K562 (cell line): ENCODE measurements around the gene MPND. TPM values are rescaled to one million over a fixed set of nuclear protein-coding genes. Genes with fewer than 3 reads are reported as not detected.

Experiments used
- CBFA2T2 ChIP-seq: fragments of 450-650 bp; conservative IDR thresholded peaks from 2 replicates; pipeline ENCODE4 v1.6.1; 2017; ENCODE audit warnings: mild to moderate bottlenecking
- EZH2 ChIP-seq: IDR thresholded peaks from 2 replicates; pipeline ENCODE4 v1.6.1; 2012; ENCODE audit warnings: low read depth, mild to moderate bottlenecking, inconsistent platforms, low read length, borderline replicate concordance
- GTF2E2 ChIP-seq: fragments of 200-800 bp; sonication (Bioruptor generic); IDR thresholded peaks from 2 replicates; pipeline ENCODE4 v1.6.1; 2016; ENCODE audit warnings: missing genetic modification characterization, missing compliant biosample characterization
- NR2C2 ChIP-seq, 2 experiments: fragments of 200-800 bp in 1 of 2; sonication (Bioruptor generic) in 1 of 2; sonication (generic) in 1 of 2; formaldehyde crosslinking in 1 of 2; IDR thresholded peaks; 2 replicates each; pipeline versions ENCODE4 v1.6.1 to v1.8.0; 2016 to 2022; ENCODE audit warnings: mild to moderate bottlenecking in 1 of 2, missing compliant biosample characterization in 1 of 2, missing genetic modification characterization in 1 of 2, missing genetic modification reagents in 1 of 2
- PCBP2 ChIP-seq: fragments of 200-400 bp; formaldehyde crosslinking; IDR thresholded peaks from 2 replicates; pipeline ENCODE4 v1.6.1; 2018; ENCODE audit warnings: low read length, low read depth, mild to moderate bottlenecking, moderate library complexity; ENCODE audit not compliant: poor library complexity, severe bottlenecking
- PHF21A ChIP-seq: fragments of 450-650 bp; IDR thresholded peaks from 2 replicates; pipeline ENCODE4 v1.6.1; 2017; ENCODE audit warnings: low read depth, borderline replicate concordance
- RBM15 ChIP-seq: fragments of 200-400 bp; formaldehyde crosslinking; IDR thresholded peaks from 2 replicates; pipeline ENCODE4 v1.6.1; 2018; ENCODE audit warnings: mild to moderate bottlenecking, low read length, moderate library complexity; ENCODE audit not compliant: insufficient read depth
- RNF219 ChIP-seq: fragments of 250-450 bp; sonication (Bioruptor Pico); IDR thresholded peaks from 2 replicates; pipeline ENCODE4 v1.5.0; 2022; ENCODE audit warnings: mild to moderate bottlenecking
- SIN3B ChIP-seq: fragments of 450-650 bp; IDR thresholded peaks from 2 replicates; pipeline ENCODE4 v1.6.1; 2017; ENCODE audit warnings: low read depth, mild to moderate bottlenecking, moderate library complexity
- XRCC5 ChIP-seq: fragments of 200-400 bp; formaldehyde crosslinking; IDR thresholded peaks from 2 replicates; pipeline ENCODE4 v1.6.1; 2017; ENCODE audit warnings: low read depth, mild to moderate bottlenecking, low read length
- ZNF124 ChIP-seq: sonication (generic); formaldehyde crosslinking; IDR thresholded peaks from 2 replicates; pipeline ENCODE4 v1.8.1; 2022; ENCODE audit warnings: missing genetic modification reagents
- ZNF696 ChIP-seq: fragments of 250-450 bp; sonication (Bioruptor Pico); conservative IDR thresholded peaks from 2 replicates; pipeline ENCODE4 v1.4.0; 2020; ENCODE audit warnings: mild to moderate bottlenecking, moderate library complexity
- polyA plus RNA-seq, 8 experiments: library from polyadenylated mRNA; depleted of rRNA in 4 of 8; stranded (reverse) in 5 of 8; unstranded in 3 of 8; fragments of >200 nt; fragmentation: Nextera tagmentation in 2 of 8; fragmentation: Illumina TruSeq in 1 of 8; extraction: Ambion mirVana in 2 of 8; extraction: Trizol in 1 of 8; gene quantifications; 2 replicates each; pipeline versions ENCODE4 v1.2.1 to v1.2.3, GENCODE V29; 2011 to 2014; ENCODE audit warnings: inconsistent platforms in 1 of 8, missing spikeins in 1 of 8
- total RNA-seq, 7 experiments: library from RNA; depleted of rRNA in 6 of 7; stranded (reverse); fragments of >200 nt in 6 of 7; fragmentation: Illumina TruSeq in 2 of 7; extraction: Trizol in 2 of 7; gene quantifications; 2 replicates each; pipeline versions ENCODE4 v1.2.1 to v1.2.3, GENCODE V29; 2011 to 2021; ENCODE audit warnings: low replicate concordance in 1 of 7
- TF ChIP-seq, protein P1 (sequence below): fragments of 450-650 bp; IDR thresholded peaks from 2 replicates; pipeline ENCODE4 v1.6.1; 2018; ENCODE audit warnings: mild to moderate bottlenecking, low read depth; ENCODE audit not compliant: partially characterized antibody
- TF ChIP-seq, protein P2 (sequence below), 2 experiments: fragments of 450-650 bp; IDR thresholded peaks; 2 replicates each; pipeline ENCODE4 v1.6.1; 2016; ENCODE audit warnings: mild to moderate bottlenecking in 2 of 2, borderline replicate concordance in 1 of 2, low read depth in 1 of 2, moderate library complexity in 1 of 2

Gene MPND
- total and polyA plus RNA-seq, 9 of the 15 experiments (the other 6 are each of a cell fraction or from before 2014, with no cell fraction given) = 0.25 to 14.0 (median 3.9) TPM

DNA sequence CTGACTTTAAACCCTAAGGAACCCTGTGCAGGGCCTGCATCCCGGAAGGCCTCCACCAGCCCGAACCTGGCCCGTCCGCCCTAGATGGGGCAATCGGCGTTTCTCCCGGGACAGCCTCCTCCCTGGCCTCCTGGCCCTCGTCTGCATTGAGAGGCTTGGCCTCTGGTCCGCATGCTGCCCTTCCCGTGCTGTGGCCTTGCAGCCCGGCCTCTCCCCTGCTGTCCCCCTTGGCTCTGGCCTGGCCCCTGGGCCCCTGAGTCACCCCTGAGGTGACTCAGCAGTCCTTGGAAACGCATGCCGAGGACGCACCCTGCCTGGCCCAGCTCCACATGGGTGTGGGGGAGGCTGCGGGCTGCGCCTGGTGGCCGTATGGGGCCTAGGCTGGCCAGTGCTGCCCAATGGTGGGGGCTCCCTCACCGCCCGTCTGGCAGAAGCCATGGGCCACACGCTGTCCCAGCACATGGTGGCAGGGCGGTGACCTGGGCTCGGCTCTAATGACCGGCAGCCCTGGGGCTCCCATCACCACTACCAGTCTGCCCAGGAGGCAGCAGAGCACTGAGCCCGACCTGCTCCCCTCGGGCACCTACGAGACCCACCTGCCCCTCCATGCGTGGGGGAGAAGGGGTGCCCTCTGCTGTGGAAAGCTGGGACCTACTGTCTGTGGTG lies 31.3 kb downstream of the MPND start (continued):
- TF ChIP-seq, protein P1, sequence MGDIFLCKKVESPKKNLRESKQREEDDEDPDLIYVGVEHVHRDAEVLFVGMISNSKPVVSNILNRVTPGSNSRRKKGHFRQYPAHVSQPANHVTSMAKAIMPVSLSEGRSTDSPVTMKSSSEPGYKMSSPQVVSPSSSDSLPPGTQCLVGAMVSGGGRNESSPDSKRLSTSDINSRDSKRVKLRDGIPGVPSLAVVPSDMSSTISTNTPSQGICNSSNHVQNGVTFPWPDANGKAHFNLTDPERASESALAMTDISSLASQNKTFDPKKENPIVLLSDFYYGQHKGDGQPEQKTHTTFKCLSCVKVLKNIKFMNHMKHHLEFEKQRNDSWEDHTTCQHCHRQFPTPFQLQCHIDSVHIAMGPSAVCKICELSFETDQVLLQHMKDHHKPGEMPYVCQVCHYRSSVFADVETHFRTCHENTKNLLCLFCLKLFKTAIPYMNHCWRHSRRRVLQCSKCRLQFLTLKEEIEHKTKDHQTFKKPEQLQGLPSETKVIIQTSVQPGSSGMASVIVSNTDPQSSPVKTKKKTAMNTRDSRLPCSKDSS = no peak
- TF ChIP-seq PCBP2 = no peak
- TF ChIP-seq NR2C2 (CRISPR knock-in tag; IDR thresholded peaks at IDR 0.05) = peak; percentile 85
- peak; percentile 85 for TF ChIP-seq NR2C2 (tag; IDR thresholded peaks at IDR 0.05)
- TF ChIP-seq XRCC5 = peak; percentile 95
- no peak for TF ChIP-seq ZNF696 (CRISPR knock-in tag)
- TF ChIP-seq RBM15 = no peak
- no peak for TF ChIP-seq EZH2
- no peak for TF ChIP-seq ZNF124 (CRISPR knock-in tag)
- TF ChIP-seq PHF21A = peak; percentile 94
- TF ChIP-seq, protein P2, sequence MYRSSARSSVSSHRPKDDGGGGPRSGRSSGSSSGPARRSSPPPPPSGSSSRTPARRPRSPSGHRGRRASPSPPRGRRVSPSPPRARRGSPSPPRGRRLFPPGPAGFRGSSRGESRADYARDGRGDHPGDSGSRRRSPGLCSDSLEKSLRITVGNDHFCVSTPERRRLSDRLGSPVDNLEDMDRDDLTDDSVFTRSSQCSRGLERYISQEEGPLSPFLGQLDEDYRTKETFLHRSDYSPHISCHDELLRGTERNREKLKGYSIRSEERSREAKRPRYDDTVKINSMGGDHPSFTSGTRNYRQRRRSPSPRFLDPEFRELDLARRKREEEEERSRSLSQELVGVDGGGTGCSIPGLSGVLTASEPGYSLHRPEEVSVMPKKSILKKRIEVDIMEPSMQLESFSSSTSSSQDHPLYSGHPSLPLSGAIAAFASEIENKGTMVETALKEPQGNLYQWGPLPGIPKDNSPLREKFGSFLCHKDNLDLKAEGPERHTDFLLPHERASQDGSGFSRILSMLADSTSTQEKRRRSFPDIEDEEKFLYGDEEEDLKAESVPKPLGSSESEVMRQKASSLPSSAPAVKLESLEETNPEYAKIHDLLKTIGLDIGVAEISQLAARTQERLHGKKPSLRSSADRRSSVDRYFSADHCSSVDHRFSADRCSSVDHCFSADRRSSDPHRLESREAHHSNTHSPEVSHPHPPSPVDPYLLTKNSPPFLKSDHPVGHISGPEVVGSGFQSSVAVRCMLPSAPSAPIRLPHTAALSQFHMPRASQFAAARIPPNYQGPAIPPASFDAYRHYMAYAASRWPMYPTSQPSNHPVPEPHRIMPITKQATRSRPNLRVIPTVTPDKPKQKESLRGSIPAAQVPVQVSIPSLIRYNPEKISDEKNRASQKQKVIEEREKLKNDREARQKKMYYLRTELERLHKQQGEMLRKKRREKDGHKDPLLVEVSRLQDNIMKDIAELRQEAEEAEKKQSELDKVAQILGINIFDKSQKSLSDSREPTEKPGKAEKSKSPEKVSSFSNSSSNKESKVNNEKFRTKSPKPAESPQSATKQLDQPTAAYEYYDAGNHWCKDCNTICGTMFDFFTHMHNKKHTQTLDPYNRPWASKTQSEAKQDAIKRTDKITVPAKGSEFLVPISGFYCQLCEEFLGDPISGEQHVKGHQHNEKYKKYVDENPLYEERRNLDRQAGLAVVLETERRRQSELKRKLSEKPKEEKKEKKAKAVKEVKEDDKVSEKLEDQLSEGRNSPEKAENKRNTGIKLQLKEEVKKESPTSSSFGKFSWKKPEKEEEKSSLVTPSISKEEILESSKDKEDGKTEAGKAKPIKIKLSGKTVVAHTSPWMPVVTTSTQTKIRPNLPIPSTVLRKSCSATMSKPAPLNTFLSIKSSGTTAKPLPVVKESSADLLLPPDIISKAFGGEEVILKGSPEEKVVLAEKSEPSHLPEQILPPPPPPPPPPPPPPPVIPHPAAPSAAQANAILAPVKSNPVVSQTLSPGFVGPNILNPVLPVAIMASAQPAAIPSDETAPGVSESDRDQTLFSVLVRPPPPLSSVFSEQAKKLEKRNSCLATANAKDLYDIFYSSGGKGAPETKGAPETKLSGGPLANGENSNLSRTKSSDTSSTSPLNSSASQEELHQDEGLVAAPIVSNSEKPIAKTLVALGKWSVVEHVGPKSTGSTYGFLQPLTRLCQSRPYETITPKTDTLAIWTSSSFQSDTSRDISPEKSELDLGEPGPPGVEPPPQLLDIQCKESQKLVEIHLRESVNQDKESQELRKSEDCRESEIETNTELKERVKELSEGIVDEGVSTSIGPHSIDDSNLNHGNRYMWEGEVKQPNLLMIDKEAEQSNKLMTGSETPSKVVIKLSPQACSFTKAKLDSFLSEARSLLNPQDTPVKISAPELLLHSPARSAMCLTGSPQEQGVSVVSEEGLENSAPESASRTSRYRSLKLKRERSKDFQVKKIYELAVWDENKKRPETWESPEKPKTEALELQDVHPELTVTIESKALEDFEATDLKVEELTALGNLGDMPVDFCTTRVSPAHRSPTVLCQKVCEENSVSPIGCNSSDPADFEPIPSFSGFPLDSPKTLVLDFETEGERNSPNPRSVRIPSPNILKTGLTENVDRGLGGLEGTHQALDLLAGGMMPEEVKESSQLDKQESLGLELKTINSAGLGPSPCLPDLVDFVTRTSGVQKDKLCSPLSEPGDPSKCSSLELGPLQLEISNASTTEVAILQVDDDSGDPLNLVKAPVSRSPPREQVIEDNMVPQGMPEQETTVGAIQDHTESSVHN (IDR thresholded peaks at IDR 0.05; ENCODE audit: borderline replicate concordance in 1 of 2, low read depth in 1 of 2) = peak in 1 of 2 experiments; percentile 92; a peak in 2 of 4 replicates
- TF ChIP-seq GTF2E2 = peak; percentile 79
- TF ChIP-seq RNF219 (CRISPR knock-in tag) = no peak
- TF ChIP-seq CBFA2T2 = no peak; the same call in none of the 2 replicates
- TF ChIP-seq SIN3B = no peak
